Measurements from ENCODE around the gene CYFIP1.
"Not testable (repeated sequence)": the region's sequence is repeated elsewhere in the genome, so short reads cannot be mapped to it uniquely, and the experiment has no call there.

The CYFIP1 gene

DNA sequence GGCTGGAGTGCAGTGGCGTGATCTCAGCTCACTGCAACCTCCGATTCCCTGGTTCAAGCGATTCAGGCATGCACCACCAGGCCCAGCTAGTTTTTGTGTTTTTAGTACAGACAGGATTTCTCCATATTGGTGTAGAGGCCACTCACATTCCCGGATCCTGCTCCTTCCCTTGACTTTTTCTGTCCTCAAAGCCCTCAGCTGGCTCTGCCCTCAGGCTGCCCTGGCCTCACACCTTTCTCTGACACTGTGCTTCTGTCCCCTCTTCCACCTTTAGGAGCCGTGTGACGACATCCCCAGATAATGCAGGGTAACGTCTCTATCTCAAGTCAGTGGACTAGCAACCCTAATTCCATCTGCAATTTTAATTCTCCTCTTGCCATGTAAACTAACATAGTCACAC is 8.6 kb upstream of the CYFIP1 start:
- intact Hi-C loops (cut with DNase I; ENCODE audit: low total_unique reads), result no loop called here
- no peak overlapping the region for H3K27ac ChIP-seq
- H3K27me3 ChIP-seq, result no peaks in the 10 kb centered on the region
- DNase-seq, result no peak
- H3K4me1 ChIP-seq, result no peaks in the 10 kb centered on the region
- no peaks in the 10 kb centered on the region for H3K9me3 ChIP-seq
- H3K36me3 ChIP-seq, result peaks cover 0 to 3% (median 2%) of the 10 kb centered on the region in 3 donors
- TF ChIP-seq, protein P1, sequence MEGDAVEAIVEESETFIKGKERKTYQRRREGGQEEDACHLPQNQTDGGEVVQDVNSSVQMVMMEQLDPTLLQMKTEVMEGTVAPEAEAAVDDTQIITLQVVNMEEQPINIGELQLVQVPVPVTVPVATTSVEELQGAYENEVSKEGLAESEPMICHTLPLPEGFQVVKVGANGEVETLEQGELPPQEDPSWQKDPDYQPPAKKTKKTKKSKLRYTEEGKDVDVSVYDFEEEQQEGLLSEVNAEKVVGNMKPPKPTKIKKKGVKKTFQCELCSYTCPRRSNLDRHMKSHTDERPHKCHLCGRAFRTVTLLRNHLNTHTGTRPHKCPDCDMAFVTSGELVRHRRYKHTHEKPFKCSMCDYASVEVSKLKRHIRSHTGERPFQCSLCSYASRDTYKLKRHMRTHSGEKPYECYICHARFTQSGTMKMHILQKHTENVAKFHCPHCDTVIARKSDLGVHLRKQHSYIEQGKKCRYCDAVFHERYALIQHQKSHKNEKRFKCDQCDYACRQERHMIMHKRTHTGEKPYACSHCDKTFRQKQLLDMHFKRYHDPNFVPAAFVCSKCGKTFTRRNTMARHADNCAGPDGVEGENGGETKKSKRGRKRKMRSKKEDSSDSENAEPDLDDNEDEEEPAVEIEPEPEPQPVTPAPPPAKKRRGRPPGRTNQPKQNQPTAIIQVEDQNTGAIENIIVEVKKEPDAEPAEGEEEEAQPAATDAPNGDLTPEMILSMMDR (IDR thresholded peaks at IDR 0.05), result no peak
- no peak overlapping the region for H3K4me3 ChIP-seq

DNA sequence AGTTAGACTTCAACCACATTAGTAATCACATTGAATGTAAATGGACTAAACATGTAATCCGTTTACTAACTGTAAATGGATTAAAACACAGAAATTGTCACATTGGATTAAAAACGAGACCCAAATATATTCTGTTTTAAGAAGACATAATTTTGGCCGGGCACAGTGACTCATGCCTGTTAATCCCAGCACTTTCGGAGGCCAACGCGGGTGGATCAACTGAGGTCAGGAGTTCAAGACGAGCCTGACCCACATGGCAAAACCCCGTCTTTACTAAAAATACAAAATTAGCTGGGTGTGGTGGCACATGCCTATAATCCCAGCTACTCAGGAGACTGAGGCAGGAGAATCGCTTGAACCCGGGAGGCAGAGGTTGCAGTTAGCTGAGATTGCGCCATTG is 1.8 kb upstream of the CYFIP1 start:
- peaks cover 0 to 20% (median 11%) of the 10 kb centered on the region in 4 donors for H3K4me1 ChIP-seq
- H3K27ac ChIP-seq, DNase-seq, H3K9me3 ChIP-seq, H3K36me3 ChIP-seq, H3K4me3 ChIP-seq, H3K27me3 ChIP-seq: not testable (repeated sequence)
- intact Hi-C loops (cut with DNase I; ENCODE audit: low total_unique reads), result loop anchor here (2.0 kb wide), 1 partner anchor 31 kb away; no protein-coding TSS in a partner anchor

DNA sequence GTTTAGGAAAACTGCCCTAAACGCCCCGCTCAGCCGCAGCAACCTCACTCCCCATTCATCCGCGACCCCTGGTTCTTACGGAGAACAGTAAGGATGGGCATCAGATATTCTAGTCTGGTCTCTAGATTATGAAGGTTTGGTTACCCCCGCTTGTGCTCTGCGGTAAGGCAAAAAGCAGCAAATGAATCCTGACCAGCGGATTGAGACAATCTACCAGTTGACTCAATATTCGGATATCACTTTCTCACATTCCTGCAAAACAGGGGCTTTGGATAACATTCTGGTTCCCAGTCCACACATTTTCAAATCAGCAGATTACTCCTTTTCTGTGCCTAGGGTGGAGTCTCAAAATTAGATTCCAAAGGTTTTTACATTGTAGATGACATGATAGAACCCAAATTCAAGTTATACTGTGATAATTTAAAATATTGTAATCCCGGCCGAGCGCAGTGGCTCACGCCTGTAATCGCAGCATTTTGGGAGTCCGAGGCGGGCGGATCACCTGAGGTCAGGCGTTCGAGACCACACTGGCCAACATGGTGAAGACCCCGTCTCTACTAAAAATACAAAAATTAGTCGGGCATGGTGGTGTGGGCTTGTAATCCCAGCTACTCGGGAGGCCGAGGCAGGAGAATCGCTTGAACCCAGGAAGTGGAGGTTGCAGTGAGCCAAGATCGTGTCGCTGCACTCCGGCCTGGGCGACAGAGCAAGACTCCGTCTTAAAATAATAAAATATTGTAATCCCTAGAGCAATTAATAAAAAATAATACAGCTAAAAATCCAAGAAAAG is 1.1 kb upstream of the CYFIP1 start:
- H3K4me1 ChIP-seq, result peaks cover 0 to 20% (median 13%) of the 10 kb centered on the region in 4 donors
- no peaks in the 10 kb centered on the region for H3K36me3 ChIP-seq
- peak overlapping the region; percentile 82 to 88 for H3K27ac ChIP-seq
- no peaks in the 10 kb centered on the region for H3K27me3 ChIP-seq
- TF ChIP-seq, protein P1 (IDR thresholded peaks at IDR 0.05), result no peak
- intact Hi-C loops (cut with DNase I; ENCODE audit: low total_unique reads), result loop anchor here (2.0 kb wide), 1 partner anchor 30 kb away; no protein-coding TSS in a partner anchor
- no peak for DNase-seq
- peak overlapping the region; percentile 82 to 98 for H3K4me3 ChIP-seq
- no peaks in the 10 kb centered on the region for H3K9me3 ChIP-seq

DNA sequence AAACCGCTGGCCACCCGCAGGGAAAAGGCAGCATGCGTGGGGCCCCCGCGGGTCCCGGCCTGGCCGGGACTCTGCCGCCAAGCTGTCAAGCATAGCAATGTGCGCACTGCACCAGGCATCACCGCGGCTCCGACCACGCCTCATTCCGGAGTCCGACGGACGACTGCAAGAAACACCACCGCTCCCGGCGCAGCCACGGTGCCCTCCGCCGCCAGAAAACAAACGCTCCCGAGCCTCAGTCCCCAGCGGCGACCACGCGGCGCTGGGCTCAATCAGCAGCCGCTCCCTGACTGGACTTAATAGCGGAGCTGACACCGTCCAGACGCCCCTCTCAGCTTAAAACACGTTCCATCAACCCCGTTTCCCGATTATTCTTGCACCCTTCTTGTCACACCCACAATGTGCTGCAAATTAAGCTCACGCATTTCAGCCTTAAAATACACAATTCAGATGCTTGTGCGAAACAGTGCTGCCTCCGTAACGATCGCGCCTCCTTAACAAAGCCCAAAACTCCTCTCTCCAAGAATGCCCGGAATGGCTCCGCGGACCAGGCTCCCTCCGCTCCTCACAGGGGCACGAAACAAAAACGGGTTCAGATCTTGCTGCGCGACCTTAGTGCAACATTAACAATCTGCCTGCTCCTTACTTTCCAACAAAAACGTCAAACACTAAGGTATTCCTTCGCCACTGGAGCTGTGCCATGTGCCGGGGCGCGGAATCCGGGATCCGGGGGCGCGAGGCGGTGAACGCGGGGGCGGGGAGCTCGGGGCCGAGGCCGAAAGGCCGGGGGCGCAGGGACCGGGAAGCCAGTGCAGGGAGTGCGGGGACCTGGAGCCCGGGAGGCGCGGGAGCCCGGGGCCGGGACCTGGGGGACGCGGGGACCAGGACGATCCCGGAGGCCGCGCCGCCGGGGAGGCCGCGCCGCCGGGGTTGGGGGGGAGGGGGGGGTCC is 655 bp downstream of the CYFIP1 start:
- peak overlapping the region; percentile 82 to 98 for H3K4me3 ChIP-seq
- intact Hi-C loops (cut with DNase I; ENCODE audit: low total_unique reads), result loop anchor here (2.0 to 10.0 kb wide), 2 partner anchors 29 to 145 kb away; partner anchors contain the start of gene NIPA2

DNA sequence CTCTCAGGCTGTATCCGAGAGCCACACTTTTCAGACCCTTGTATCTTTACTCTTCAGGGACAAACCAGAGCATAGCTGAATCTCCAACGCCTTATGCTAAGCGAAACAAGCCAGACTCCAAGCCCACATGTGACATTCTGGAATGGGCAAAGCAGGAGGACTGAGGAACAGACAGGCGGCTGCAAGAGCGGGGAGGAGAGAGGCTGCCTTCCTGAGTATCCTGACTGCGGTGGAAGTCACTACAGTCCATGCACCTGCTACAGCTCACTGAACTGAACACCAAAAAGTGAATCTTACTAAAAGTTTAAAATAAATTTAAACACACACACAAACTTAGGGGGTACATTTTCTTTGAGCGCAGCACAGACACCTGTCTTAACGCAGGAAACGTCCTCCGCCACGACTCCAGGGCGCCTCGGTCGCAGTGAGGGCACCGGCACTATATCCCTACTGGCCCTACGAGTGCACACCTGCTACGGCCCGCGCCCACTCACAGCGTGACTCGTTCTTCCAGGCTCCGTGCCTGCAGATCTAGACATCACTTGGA is 1.4 kb downstream of the CYFIP1 start:
- Histone ChIP-seq H3K4me1 (peaks cover 0 to 27% (median 14%) of the 10 kb centered on the region in 4 donors), H3K27me3 (no peaks in the 10 kb centered on the region), H3K4me3 (peak overlapping the region; percentile 82 to 98), H3K9me3 (no peaks in the 10 kb centered on the region), H3K36me3 (no peaks in the 10 kb centered on the region), H3K27ac (peak overlapping the region; percentile 82 to 88)
- intact Hi-C loops (cut with DNase I; ENCODE audit: low total_unique reads), result loop anchor here (10.0 kb wide), 1 partner anchor 144 kb away; the partner anchor contains the start of gene NIPA2
- TF ChIP-seq, protein P1 (IDR thresholded peaks at IDR 0.05), result no peak
- peak in 1 of 2 donors; percentile 64 for DNase-seq

More for the DNA sequence above, 655 bp downstream of the CYFIP1 start:
- TF ChIP-seq, protein P1 (IDR thresholded peaks at IDR 0.05), result no peak
- H3K27me3 ChIP-seq, result no peaks in the 10 kb centered on the region
- no peaks in the 10 kb centered on the region for H3K36me3 ChIP-seq
- DNase-seq, result peak; percentile 57 to 77
- no peaks in the 10 kb centered on the region for H3K9me3 ChIP-seq
- peaks cover 0 to 21% (median 14%) of the 10 kb centered on the region in 4 donors for H3K4me1 ChIP-seq
- H3K27ac ChIP-seq, result peak overlapping the region; percentile 82 to 88
